ENCODE measurements around the gene VAMP7.
"Not testable (repeated sequence)": the region's sequence is repeated elsewhere in the genome, so short reads cannot be mapped to it uniquely, and the experiment has no call there.

Gene VAMP7

DNA sequence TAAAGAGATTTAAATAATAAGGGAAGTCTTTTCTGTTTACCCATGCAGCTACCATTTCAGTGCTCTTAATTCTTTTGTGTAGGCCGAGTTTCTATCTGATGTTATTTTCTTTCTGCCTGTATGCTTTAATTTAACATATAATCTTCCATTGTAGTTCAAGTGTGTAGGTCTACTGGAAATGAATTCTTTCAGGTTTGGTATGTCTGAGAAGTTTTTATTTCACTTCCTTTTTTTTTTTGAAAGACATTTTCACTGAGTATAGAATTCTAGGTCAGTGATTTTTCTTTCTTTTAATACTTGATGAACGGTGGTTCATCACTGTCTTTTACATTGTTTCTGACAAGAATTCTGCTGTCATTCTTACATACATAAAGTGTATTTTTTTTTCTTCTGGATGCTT, 42.1 kb downstream of the VAMP7 start:
- DNase-seq = no peak

- not testable (repeated sequence) for DNase-seq
These were observed 49.9 kb downstream of the VAMP7 start for GRCh38 chrX:155930852-155931618.

DNA sequence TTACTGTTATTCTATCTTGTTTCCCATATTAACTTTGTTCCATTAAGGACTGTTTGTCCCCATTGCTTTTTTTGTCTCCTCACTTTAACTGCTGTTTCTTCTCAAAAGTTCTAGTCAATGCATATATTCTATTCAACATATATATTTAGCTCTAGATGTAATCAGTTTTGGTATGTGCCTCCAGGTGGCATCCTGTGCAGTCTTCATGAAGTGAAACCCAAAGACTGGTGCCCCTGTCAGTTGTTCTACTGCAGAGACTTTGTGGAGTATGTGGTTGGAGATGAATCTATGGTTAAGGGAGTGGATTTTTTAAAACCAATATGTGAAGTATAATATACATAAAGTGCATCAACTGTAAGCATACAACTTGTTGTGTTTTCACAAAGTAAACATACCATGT, 57.0 kb downstream of the VAMP7 start:
- DNase-seq = no peak

DNA sequence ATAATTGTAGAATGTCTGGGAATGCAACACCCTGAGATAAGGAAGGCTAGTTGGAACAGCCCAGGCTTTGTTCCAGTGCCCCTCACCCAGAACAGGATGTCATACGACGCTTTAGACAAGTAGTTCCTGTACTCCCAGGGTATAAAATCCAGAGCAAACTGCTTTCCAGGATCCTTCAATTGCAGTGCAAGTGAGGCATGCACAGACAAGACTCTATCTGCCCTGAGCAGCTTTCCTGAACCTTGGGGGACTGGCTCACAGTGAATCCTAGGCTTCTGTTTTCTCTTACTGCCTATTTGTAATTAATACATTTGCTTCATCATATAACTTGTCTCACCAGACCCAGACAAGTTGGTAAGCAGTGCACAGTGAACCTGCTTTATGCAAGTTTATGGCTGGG, 68.0 kb downstream of the VAMP7 start:
- no peak for DNase-seq

GRCh38 chrX:155951237-155951789, 70.2 kb downstream of the VAMP7 start:
- no peak for DNase-seq

GRCh38 chrX:155953055-155953454, 71.9 kb downstream of the VAMP7 start:
- DNase-seq = no peak

- DNase-seq = no peak
These were observed 73.6 kb downstream of the VAMP7 start for GRCh38 chrX:155954793-155955192.

- no peak for DNase-seq
These were observed 75.0 kb downstream of the VAMP7 start for GRCh38 chrX:155956099-155956498.

DNA sequence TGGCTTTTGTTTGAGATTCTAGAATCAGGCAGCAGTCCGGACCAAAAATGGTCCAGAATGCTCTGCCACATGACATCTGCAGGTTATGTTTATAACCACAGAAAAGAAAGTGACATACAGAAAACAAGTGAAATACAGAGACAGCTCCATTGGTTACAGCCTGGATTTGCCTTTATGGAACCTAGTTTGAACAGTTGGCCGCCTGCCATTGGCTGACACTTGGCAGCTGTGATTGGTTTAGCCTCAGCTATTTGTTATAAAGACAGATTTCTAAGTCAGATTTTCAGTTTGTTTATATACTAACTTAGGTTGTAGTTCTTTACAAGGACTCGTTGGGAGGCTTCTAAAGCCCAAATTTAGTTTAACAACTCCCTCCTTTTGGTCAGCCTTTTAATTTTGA, 75.5 kb downstream of the VAMP7 start:
- no peak for DNase-seq

GRCh38 chrX:155957843-155958242, 76.7 kb downstream of the VAMP7 start:
- no peak for DNase-seq

GRCh38 chrX:155959018-155959587, 78.0 kb downstream of the VAMP7 start:
- no peak for DNase-seq

DNA sequence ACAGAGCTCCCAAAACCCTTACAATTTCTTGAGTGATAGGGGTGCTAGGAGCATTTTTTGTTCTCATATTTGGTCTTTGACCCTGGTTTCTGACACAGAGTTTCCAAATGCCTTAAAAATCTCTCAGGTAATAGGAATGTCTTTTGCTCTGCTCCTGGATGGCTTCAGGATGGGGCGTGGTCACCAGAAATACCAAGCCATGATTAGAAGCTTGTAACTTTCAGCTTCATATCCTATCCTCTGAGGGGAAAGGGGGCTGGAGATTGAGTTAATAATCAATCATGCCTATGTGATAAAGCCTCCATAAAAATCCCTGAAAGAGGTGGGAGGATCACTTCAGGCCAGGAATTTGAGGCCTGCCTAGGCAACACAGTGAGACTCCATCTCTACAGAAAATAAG, 81.8 kb downstream of the VAMP7 start:
- DNase-seq = no peak

DNA sequence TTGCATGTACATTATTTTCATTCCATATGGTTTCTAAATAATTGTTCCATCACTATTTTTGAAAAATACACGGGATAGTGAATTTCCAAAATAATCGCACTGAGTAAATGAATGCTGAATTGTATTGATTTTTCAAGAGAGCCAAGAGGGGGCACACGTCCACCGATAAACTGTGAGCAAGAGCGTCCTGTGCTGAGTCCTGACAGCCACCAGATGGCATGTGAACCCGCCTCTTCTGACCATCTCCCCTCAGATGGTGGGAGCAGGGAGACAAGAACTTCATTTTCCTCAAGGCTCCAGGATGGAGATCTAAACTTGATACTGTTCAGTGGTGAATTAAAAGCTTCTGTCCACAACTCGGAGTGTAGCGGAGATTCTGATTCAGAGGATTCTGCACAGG, 85.7 kb downstream of the VAMP7 start:
- no peak for DNase-seq

DNA sequence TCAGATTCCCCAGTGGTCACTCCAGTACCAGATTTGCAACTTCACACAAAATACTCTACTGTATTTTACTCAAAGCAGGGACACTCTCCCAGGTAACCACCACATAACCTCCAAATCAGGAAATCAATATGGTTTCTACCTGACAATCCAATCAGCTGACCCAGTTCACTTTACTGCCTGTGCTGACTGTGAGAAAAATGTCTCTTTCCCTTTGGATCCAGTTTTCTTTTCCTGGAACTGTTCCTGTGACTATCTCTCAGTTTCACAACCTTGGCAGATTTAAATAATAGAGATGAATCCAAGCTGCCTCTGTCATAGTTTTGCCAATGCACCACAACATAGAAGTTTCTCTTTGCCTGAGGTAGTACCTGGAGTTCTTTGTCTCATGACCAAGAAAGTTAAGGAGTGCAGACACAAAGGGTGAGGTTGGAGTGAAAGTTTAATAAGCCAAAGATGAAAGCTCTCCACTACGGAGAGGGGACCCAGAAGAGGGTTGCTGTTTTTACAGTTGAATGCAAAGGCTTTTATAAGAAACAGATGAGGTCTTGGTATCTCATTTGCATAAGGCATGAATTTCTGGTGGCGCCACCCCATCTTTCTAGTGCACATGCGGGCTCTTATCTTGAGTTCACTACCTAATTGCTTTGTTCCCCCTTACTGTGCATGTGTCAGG, 86.6 kb downstream of the VAMP7 start:
- DNase-seq = no peak

DNA sequence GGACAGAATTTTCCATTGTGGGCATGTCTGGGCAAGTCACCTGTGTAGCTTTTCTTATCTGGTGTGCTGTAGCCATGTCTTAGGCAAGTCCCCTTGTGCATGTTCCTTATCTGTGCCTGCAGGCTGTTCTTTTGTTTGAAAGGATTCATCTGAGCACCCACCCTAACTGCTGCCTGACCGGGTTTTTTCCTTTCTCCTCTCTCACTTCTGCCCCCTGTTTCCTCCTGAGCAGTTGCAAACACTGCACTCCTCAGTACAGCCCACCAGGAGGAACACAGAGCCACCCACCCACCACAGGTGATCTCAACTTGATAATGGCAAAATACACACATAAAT, 87.1 kb downstream of the VAMP7 start:
- no peak for DNase-seq

DNA sequence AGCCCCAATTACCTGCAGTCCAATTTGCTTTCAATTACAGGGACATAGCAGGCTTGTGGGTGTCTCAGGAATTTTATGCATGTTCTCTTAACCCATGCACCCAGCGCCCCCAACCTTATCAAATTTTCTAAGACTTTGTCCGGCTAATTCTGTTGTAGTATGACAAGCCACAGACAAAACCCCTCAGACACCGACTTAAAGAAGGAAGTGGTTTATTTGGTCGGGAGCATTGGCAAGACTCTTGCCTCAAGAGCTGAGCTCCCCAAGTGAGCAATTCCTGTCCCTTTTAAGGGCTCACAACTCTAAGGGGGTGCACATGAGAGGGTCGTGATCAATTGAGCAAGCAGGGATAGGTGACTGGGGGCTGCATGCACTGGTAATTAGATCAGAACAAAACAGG, 87.6 kb downstream of the VAMP7 start:
- no peak for DNase-seq

DNA sequence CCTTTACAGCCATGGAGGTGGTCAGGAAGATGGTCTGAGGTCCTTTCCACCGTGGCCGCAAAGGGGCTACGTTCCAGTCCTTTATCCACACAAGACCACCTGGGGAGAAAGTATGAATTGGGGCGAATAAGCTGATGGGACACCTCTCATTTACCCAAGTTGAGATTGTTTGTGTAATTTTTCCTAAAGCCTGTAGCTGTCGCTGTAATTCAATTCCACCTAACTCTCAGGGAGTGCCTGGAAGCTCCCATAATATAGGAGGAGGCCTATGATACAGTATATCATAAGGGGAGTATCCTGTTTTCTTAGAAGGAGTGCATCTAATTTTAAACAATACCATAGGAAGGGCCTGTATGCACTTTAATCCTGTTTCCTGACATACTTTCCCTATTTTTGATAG, 90.5 kb downstream of the VAMP7 start:
- DNase-seq = not testable (repeated sequence)

DNA sequence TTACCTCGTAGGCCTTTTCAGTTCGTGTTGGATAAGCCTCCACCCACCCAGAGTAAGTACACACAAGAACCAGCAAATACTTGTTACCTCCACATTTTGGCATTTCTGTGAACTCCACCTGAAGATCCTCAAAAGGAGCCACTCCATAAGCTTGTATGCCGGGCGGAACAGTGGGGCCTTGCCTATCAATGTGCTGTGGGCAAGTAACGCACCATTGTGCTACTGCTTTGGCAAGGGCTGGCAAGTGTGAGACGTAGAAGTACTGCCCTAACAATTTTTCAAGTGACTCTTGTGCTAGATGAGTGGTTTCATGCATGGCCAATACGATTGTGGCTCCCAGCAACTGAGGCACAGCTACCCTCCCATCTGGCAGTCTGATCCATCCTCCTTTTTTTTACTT, 91.1 kb downstream of the VAMP7 start:
- not testable (repeated sequence) for DNase-seq

GRCh38 chrX:155983326-155983725, 102.2 kb downstream of the VAMP7 start:
- no peak for DNase-seq

GRCh38 chrX:155985208-155985607, 104.1 kb downstream of the VAMP7 start:
- DNase-seq = no peak

GRCh38 chrX:155986995-155987394, 105.8 kb downstream of the VAMP7 start:
- not testable (repeated sequence) for DNase-seq

DNA sequence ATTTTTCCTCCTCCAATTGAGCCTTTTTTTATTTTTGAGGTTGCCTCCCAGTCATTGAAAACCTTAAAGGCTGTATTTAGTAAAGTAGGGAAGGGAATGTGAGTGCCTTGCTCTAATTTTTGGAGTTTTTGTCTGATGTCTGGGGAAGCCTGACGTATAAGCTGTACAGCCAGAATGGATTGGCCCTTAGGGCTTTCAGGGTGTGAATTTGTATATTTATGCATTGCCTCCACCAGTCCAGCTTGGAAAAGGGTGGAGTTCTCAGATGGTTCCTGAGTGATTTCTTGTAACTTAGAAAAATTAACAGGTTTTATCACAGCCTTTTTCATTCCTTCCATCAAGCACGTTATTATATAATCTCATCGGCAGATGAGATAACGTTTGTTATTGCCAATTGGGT, 107.7 kb downstream of the VAMP7 start:
- DNase-seq = no peak
